Kidney (tissue), 14 donors: ENCODE results near the gene TMA7B. TPM values are rescaled to one million over a fixed set of nuclear protein-coding genes. Genes with fewer than 3 reads are reported as not detected.

ENCODE experiments used
- DNase-seq, 5 donors: peaks; one replicate each; pipeline ENCODE4 v3.0.0-alpha.2; 2013 to 2020
- FAIRE-seq: peaks from 2 replicates; lab custom pipeline; 2012; peaks lifted over from hg19 to GRCh38; lab: Jason Lieb, UNC
- H3K27ac ChIP-seq, 2 donors: one replicate each; pipeline ENCODE4 v1.7.0; 2013; ENCODE audit warnings: low read depth in 2 of 2, low read length in 2 of 2, inconsistent platforms in 1 of 2
- H3K27me3 ChIP-seq: one replicate; pipeline ENCODE4 v1.7.1; 2013; ENCODE audit warnings: low read length, inconsistent platforms; ENCODE audit not compliant: control insufficient read depth, insufficient read depth
- H3K36me3 ChIP-seq, 3 donors: one replicate each; pipeline versions ENCODE4 v1.7.0 to v1.7.1; 2013; ENCODE audit warnings: low read length in 3 of 3, control low read depth in 1 of 3, inconsistent platforms in 1 of 3; ENCODE audit not compliant: insufficient read depth in 3 of 3, control insufficient read depth in 2 of 3
- H3K4me1 ChIP-seq, 3 donors: one replicate each; pipeline versions ENCODE4 v1.7.0 to v1.7.1; 2013; ENCODE audit warnings: low read length in 3 of 3, inconsistent platforms in 1 of 3, low read depth in 1 of 3; ENCODE audit not compliant: control insufficient read depth in 2 of 3, insufficient read depth in 2 of 3
- H3K4me3 ChIP-seq, 3 donors: one replicate each; pipeline versions ENCODE4 v1.7.0 to v1.8.1; 2013; ENCODE audit warnings: low read length in 3 of 3, control low read depth in 1 of 3, inconsistent platforms in 1 of 3
- H3K9ac ChIP-seq, 3 donors: one replicate each; pipeline versions ENCODE4 v1.7.0 to v1.7.1; 2013; ENCODE audit warnings: low read length in 3 of 3, control low read depth in 1 of 3, inconsistent platforms in 1 of 3
- H3K9me3 ChIP-seq, 3 donors: one replicate each; pipeline versions ENCODE4 v1.7.0 to v1.7.1; 2013; ENCODE audit warnings: low read length in 3 of 3, control low read depth in 1 of 3, inconsistent platforms in 1 of 3; ENCODE audit not compliant: control insufficient read depth in 2 of 3, insufficient read depth in 1 of 3
- CTCF ChIP-seq: IDR thresholded peaks from 3 replicates; pipeline ENCODE4 v1.5.1; 2012; ENCODE audit warnings: mild to moderate bottlenecking, moderate library complexity, borderline replicate concordance; ENCODE audit not compliant: insufficient read depth; ENCODE audit errors: extremely low read depth
- intact Hi-C: fragments of 100-400 bp; cut with DNase I; formaldehyde crosslinking; loops from one replicate; pipeline ENCODE4 v1.11.1; 2022
- polyA plus RNA-seq: library from polyadenylated mRNA; stranded (reverse); fragments of 350-450 nt; fragmentation: Illumina TruSeq; extraction: RNeasy Lipid Tissue Mini Kit (QIAGEN cat#74804); gene quantifications from one replicate; pipeline ENCODE4 v1.2.3, GENCODE V29; 2014; ENCODE audit warnings: low read depth, low replicate concordance; ENCODE audit not compliant: insufficient read depth
- total RNA-seq: library from RNA; stranded (reverse); fragmentation: NEBNext Ultra II Directional; extraction: Animal tissue kit (Norgen Biotek cat#: 25700); gene quantifications from one replicate; pipeline ENCODE4 v1.2.1, GENCODE V29; 2021
- donor health status: control.
- donor health status: control.
- donor health status: control.
- donor health status: control.
- donor health status: control.
- donor health status: DM: yes; HTN: yes; CAD: no.
- donor health status: Normal renal cell carcinoma (clear cell type).

The TMA7B gene
- total and polyA plus RNA-seq, 2 donors from 2014 or later = 0.63 TPM; not detected in 1

GRCh38 chr22:39966470-39966869 is 6.3 kb downstream of the TMA7B start:
- H3K27me3 ChIP-seq = no peaks in the 10 kb centered on the region
- no peak for TF ChIP-seq CTCF
- no peaks in the 10 kb centered on the region for H3K9me3 ChIP-seq
- intact Hi-C loops = no loop called here
- no peak overlapping the region for H3K27ac ChIP-seq
- H3K4me3 ChIP-seq = no peak overlapping the region
- FAIRE-seq (no peak), DNase-seq (no peak)
- H3K36me3 ChIP-seq = no peaks in the 10 kb centered on the region
- no peak overlapping the region for H3K9ac ChIP-seq
- H3K4me1 ChIP-seq = peaks cover 0 to 4% (median 0%) of the 10 kb centered on the region in 3 donors

DNA sequence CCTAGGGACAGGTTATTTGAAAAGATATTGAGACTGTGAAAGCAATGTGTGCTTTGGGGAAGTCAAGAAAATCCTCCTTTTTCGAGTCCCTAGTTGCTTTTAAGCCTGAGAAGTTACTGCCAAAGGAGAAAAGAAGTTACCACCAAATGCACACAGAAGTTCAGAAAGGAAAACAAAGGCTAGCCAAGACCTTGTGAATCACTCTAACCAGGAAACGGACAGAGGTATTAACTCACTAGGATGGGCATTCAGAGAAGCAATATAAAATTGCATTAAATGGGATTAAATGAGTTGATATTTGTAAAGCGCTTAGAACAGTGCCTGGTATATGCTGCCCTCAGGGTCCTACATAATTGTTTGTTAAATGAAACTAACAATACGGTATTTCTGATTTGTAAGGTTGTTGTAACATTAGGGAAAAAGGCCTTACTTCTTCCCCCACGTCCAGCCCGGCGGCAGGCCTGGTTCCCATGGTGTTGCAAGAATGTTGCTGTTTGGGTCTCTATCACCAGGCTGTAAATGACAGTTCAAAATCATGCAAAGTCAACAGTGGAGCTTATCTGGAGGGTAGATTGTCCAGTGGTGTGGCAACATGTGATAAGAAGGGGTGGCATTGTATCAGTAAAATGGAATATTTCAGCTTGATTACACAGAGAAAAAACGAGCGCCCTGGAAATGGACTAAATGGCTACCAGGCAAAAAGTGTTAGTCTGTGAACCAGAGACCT is 7.1 kb downstream of the TMA7B start:
- DNase-seq (no peak), FAIRE-seq (no peak)
- Histone ChIP-seq H3K9me3 (no peaks in the 10 kb centered on the region), H3K4me3 (no peak overlapping the region), H3K27ac (no peak overlapping the region), H3K27me3 (no peaks in the 10 kb centered on the region), H3K9ac (no peak overlapping the region), H3K36me3 (no peaks in the 10 kb centered on the region), H3K4me1 (peaks cover 0 to 4% (median 0%) of the 10 kb centered on the region in 3 donors)
- intact Hi-C loops = no loop called here
- no peak for TF ChIP-seq CTCF

DNA sequence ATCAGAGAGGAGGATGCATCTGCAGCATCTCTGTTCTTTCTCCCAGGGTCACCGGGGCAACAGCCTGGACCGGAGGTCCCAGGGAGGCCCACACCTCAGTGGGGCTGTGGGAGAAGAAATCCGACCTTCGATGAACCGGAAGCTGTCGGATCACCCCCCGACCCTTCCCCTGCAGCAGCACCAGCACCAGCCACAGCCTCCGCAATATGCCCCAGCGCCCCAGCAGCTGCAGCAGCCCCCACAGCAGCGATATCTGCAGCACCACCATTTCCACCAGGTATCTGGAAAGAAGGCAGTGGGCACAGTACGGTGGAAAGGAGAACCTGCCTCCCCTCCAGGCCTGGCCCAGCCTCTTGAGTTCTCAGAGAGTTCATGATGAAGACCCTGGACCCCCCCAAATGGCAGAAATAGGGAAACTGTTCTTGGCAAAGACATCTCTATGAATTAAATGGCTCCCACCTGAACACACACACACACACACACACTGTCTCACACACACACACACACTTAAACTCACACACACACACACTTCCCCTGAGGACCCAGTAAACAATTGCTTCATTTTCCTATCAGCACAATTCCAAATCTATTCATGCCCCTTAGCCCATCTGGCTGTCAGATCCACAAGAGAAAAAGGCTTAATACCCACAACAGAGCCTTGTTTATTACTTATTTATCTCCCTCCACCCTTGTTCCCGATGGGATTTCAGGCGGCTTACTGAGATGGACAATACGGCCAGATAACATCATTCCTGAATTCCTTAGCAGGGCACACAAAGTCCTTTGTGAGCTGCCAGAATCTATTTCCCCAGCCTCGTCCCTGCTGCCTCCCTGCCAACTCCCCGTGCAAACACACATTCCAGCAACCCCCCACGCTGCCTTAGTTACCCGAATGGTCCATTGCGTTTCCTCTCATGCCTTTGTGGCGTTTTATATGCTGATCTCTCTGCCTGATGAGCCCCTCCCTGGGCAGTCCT is 8.1 kb downstream of the TMA7B start:
- FAIRE-seq (no peak), DNase-seq (peak in 3 of 5 donors; percentile 30 to 58 (median 35))
- intact Hi-C loops = no loop called here
- H3K4me1 ChIP-seq = peaks cover 0 to 4% (median 0%) of the 10 kb centered on the region in 3 donors
- H3K9ac ChIP-seq = no peak overlapping the region
- H3K4me3 ChIP-seq = no peak overlapping the region
- H3K27ac ChIP-seq = no peak overlapping the region
- H3K36me3 ChIP-seq = no peaks in the 10 kb centered on the region
- TF ChIP-seq CTCF = no peak
- H3K9me3 ChIP-seq = no peaks in the 10 kb centered on the region
- no peaks in the 10 kb centered on the region for H3K27me3 ChIP-seq
